H1 (cell line): ENCODE measurements around the gene CACNA1G. TPM values are rescaled to one million over a fixed set of nuclear protein-coding genes. Genes with fewer than 3 reads are reported as not detected.

Source experiments
- GTF2F1 ChIP-seq: IDR thresholded peaks from 2 replicates; pipeline ENCODE4 v1.6.1; 2012; ENCODE audit warnings: low read depth, low read length, improper control_type of control experiment, borderline replicate concordance
- MAFK ChIP-seq: IDR thresholded peaks from 2 replicates; pipeline ENCODE4 v1.6.1; 2012; ENCODE audit warnings: low read depth, mild to moderate bottlenecking, improper control_type of control experiment, low read length
- NANOG ChIP-seq: IDR thresholded peaks from 2 replicates; pipeline ENCODE4 v1.6.1; 2011; ENCODE audit warnings: low read length, low read depth, mild to moderate bottlenecking, inconsistent platforms; ENCODE audit not compliant: insufficient read depth, poor library complexity, severe bottlenecking
- RBBP5 ChIP-seq: IDR thresholded peaks from 2 replicates; pipeline ENCODE4 v1.7.1; 2012; ENCODE audit warnings: low read depth, mild to moderate bottlenecking, inconsistent platforms, low read length, moderate library complexity, borderline replicate concordance
- RFX5 ChIP-seq: IDR thresholded peaks from 2 replicates; pipeline ENCODE4 v1.6.1; 2011; ENCODE audit warnings: low read depth, low read length, improper control_type of control experiment, borderline replicate concordance
- SIX5 ChIP-seq: IDR thresholded peaks from 2 replicates; pipeline ENCODE4 v1.6.1; 2011; ENCODE audit warnings: mild to moderate bottlenecking, low read depth, low read length
- TEAD4 ChIP-seq: IDR thresholded peaks from 2 replicates; pipeline ENCODE4 v1.6.1; 2012; ENCODE audit warnings: low read depth, low read length, inconsistent platforms, mixed read lengths
- ZNF274 ChIP-seq: IDR thresholded peaks from 2 replicates; pipeline ENCODE4 v1.7.0; 2012; ENCODE audit warnings: low read length, borderline replicate concordance; ENCODE audit errors: extremely low read depth
- polyA plus RNA-seq, 7 experiments: library from polyadenylated mRNA; depleted of rRNA in 3 of 7; stranded (reverse) in 5 of 7; unstranded in 2 of 7; fragments of >200 nt in 5 of 7; fragments of 200-250 nt in 2 of 7; gene quantifications; 1 replicate in 5 of 7; 2 replicates in 1 of 7; 4 replicates in 1 of 7; pipeline versions ENCODE4 v1.2.1 to v1.2.3, GENCODE V29; 2011 to 2013; ENCODE audit warnings: missing spikeins in 2 of 7, mixed read lengths in 2 of 7
- total RNA-seq: library from RNA; stranded (reverse); fragmentation: NEBNext Ultra II Directional; extraction: Animal tissue kit (Norgen Biotek cat#: 25700); gene quantifications from 2 replicates; pipeline ENCODE4 v1.2.1, GENCODE V29; 2021
- TF ChIP-seq, protein P1 (sequence below): fragments of 300-600 bp; sonication (generic); IDR thresholded peaks from 2 replicates; pipeline ENCODE4 v1.7.1; 2012; ENCODE audit warnings: low read length, moderate library complexity, mild to moderate bottlenecking, inconsistent platforms; ENCODE audit not compliant: insufficient replicate concordance
- TF ChIP-seq, protein P2 (sequence below): IDR thresholded peaks from 2 replicates; pipeline ENCODE4 v1.6.1; 2011; ENCODE audit warnings: low read length, improper control_type of control experiment

Gene CACNA1G
- total and polyA plus RNA-seq, 2 of the 8 experiments (the other 6 are each of a cell fraction or from before 2014, with no cell fraction given), result 2.9 to 4.9 TPM

DNA sequence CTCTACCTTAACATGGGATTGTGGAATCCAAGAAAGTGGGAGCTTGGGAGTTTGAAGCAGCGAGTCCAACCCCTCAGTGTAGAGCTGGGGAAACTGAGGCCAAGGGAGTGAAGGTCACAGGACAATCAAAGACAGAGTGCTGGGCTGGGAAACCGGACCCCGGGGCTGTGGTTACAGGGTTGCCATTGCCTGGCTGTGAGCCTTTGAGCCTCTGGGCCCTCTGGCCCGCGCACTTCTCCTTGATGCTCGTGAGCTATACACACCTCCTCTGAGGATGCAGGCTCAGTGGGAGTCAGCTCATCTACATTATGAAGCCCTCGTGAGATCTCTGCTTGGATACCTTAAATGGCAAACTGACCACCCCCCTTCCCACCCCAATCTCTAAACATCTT lies 76.3 kb downstream of the CACNA1G start (continued):
- TF ChIP-seq, protein P1, sequence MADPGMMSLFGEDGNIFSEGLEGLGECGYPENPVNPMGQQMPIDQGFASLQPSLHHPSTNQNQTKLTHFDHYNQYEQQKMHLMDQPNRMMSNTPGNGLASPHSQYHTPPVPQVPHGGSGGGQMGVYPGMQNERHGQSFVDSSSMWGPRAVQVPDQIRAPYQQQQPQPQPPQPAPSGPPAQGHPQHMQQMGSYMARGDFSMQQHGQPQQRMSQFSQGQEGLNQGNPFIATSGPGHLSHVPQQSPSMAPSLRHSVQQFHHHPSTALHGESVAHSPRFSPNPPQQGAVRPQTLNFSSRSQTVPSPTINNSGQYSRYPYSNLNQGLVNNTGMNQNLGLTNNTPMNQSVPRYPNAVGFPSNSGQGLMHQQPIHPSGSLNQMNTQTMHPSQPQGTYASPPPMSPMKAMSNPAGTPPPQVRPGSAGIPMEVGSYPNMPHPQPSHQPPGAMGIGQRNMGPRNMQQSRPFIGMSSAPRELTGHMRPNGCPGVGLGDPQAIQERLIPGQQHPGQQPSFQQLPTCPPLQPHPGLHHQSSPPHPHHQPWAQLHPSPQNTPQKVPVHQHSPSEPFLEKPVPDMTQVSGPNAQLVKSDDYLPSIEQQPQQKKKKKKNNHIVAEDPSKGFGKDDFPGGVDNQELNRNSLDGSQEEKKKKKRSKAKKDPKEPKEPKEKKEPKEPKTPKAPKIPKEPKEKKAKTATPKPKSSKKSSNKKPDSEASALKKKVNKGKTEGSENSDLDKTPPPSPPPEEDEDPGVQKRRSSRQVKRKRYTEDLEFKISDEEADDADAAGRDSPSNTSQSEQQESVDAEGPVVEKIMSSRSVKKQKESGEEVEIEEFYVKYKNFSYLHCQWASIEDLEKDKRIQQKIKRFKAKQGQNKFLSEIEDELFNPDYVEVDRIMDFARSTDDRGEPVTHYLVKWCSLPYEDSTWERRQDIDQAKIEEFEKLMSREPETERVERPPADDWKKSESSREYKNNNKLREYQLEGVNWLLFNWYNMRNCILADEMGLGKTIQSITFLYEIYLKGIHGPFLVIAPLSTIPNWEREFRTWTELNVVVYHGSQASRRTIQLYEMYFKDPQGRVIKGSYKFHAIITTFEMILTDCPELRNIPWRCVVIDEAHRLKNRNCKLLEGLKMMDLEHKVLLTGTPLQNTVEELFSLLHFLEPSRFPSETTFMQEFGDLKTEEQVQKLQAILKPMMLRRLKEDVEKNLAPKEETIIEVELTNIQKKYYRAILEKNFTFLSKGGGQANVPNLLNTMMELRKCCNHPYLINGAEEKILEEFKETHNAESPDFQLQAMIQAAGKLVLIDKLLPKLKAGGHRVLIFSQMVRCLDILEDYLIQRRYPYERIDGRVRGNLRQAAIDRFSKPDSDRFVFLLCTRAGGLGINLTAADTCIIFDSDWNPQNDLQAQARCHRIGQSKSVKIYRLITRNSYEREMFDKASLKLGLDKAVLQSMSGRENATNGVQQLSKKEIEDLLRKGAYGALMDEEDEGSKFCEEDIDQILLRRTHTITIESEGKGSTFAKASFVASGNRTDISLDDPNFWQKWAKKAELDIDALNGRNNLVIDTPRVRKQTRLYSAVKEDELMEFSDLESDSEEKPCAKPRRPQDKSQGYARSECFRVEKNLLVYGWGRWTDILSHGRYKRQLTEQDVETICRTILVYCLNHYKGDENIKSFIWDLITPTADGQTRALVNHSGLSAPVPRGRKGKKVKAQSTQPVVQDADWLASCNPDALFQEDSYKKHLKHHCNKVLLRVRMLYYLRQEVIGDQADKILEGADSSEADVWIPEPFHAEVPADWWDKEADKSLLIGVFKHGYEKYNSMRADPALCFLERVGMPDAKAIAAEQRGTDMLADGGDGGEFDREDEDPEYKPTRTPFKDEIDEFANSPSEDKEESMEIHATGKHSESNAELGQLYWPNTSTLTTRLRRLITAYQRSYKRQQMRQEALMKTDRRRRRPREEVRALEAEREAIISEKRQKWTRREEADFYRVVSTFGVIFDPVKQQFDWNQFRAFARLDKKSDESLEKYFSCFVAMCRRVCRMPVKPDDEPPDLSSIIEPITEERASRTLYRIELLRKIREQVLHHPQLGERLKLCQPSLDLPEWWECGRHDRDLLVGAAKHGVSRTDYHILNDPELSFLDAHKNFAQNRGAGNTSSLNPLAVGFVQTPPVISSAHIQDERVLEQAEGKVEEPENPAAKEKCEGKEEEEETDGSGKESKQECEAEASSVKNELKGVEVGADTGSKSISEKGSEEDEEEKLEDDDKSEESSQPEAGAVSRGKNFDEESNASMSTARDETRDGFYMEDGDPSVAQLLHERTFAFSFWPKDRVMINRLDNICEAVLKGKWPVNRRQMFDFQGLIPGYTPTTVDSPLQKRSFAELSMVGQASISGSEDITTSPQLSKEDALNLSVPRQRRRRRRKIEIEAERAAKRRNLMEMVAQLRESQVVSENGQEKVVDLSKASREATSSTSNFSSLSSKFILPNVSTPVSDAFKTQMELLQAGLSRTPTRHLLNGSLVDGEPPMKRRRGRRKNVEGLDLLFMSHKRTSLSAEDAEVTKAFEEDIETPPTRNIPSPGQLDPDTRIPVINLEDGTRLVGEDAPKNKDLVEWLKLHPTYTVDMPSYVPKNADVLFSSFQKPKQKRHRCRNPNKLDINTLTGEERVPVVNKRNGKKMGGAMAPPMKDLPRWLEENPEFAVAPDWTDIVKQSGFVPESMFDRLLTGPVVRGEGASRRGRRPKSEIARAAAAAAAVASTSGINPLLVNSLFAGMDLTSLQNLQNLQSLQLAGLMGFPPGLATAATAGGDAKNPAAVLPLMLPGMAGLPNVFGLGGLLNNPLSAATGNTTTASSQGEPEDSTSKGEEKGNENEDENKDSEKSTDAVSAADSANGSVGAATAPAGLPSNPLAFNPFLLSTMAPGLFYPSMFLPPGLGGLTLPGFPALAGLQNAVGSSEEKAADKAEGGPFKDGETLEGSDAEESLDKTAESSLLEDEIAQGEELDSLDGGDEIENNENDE, result no peak
- no peak for TF ChIP-seq NANOG
- TF ChIP-seq RBBP5, result no peak
- no peak for TF ChIP-seq ZNF274
- no peak for TF ChIP-seq RFX5
- TF ChIP-seq SIX5, result no peak
- no peak for TF ChIP-seq GTF2F1
- TF ChIP-seq MAFK, result no peak
- TF ChIP-seq, protein P2, sequence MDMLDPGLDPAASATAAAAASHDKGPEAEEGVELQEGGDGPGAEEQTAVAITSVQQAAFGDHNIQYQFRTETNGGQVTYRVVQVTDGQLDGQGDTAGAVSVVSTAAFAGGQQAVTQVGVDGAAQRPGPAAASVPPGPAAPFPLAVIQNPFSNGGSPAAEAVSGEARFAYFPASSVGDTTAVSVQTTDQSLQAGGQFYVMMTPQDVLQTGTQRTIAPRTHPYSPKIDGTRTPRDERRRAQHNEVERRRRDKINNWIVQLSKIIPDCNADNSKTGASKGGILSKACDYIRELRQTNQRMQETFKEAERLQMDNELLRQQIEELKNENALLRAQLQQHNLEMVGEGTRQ, result no peak
- TF ChIP-seq TEAD4, result no peak
